GM21619 (cell line): Measurements from ENCODE around the gene NAALADL2.

Source experiments
- ATAC-seq: cut with Tn5 transposase; IDR thresholded peaks from one replicate; pipeline ENCODE4 v1.9.1; 2021; ENCODE audit not compliant: unreplicated experiment

NAALADL2 gene

GRCh38 chr3:175620093-175620492, 761.0 kb downstream of the NAALADL2 start:
- ATAC-seq, result no peak

DNA sequence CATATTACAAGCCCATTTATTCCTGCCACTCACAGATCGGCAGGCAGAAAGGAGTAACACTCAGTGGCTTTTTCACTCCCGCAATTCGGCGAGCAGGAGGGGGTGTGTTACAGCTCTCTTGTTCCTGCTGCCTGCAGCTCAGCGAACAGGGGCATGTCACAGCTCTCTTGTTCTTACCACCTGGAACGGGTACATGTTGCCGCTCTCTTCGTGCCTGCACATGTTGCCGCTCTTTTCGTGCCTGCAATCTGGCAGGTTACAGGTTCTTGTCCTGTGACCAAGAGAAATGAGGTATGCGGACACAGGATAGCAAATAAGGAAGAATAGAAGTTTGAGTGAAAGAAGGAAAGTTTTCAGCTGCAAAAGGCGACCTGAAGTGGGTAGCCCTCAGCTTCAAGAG, 761.4 kb downstream of the NAALADL2 start:
- no peak for ATAC-seq

DNA sequence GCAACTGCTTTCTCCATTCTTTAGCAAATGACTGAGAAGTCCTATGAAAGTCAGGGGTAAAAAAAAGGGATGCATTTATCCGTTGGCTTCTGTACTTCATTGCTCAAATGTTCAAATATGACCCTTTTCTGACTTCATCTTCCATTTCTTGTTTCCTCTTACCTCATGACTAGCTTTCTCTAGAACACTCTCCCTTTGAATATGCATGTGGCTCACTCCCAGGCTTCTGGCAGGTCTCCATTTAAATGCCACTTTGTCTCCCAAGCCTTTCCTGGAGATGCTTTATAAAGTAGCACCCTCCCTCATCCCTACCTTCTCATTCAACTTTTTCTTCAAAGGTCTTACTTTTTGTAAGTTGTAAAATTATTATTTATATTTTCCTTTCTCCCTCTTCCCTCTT, 781.8 kb downstream of the NAALADL2 start:
- no peak for ATAC-seq

DNA sequence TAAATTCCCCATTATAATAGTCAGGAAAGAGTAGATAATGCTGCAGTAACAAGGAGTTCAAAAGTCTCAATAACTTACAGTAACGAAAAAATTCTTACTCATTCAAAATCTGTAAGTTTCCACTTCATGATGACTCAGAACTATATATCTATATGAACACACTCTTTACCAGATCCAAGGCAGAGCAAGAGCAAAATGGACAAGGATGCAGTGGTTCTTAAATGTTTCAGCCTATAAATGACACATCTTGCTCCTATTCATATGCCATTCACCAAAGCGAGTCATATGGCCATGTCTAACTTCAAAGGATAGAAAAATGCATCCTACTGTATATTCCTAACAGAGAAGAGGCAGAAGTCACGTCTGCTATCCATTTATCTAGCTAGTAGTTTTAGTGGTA, 787.7 kb downstream of the NAALADL2 start:
- no peak for ATAC-seq

GRCh38 chr3:175648899-175649298, 789.8 kb downstream of the NAALADL2 start:
- no peak for ATAC-seq

- ATAC-seq, result no peak
Observed at GRCh38 chr3:175651716-175652115, 792.6 kb downstream of the NAALADL2 start.

- ATAC-seq, result no peak
Observed at GRCh38 chr3:175655351-175655750, 796.2 kb downstream of the NAALADL2 start.

GRCh38 chr3:175656461-175656860, 797.3 kb downstream of the NAALADL2 start:
- ATAC-seq, result no peak

DNA sequence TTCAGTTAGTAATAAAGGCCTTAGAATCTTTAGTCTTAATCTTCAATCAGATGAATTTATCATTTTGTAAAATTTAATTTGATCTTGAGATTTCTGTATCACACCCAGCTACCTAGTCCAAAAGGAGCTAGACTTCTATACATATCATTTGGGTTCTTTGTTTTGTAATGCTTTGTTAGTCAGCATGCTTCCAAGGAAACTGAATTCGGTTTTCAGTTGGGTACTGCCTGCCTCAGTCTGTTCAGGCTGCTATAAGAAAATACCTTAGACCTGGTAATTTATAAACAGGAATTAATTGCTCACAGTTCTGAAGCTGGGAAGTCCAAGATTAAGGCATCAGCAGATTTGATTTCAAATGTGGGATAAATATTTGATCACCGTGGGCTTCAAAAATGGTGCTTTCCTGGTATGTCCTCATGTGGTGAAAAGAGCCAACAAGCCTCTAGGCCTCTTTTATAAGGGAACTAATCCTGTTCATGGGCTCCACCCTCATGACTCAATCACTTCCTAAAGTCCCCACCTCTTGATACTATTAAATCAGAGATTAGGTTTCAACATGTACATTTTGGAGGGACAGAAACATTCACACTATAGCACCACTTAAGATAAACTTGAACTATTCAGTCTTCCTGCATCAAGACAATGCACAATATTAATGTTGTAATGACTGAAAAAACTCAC, 800.7 kb downstream of the NAALADL2 start:
- no peak for ATAC-seq

DNA sequence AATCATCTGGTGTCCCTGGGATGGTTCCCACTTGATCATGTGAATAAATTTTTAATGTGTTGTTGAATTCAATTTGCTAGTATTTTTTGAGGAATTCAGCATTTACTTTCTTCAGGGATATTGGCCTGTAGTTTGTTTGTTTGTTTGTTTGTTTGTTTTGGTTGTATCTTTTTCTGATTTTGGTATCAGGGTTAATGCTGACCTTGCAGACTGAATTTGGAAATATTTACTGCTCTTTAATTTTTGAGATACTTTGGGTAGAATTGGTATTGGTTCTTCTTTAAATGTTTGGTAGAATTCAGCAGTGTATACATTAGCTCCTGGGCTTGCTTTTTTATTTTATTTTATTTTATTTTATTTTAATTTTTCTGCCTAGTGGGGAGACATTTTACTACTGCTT, 803.7 kb downstream of the NAALADL2 start:
- no peak for ATAC-seq

DNA sequence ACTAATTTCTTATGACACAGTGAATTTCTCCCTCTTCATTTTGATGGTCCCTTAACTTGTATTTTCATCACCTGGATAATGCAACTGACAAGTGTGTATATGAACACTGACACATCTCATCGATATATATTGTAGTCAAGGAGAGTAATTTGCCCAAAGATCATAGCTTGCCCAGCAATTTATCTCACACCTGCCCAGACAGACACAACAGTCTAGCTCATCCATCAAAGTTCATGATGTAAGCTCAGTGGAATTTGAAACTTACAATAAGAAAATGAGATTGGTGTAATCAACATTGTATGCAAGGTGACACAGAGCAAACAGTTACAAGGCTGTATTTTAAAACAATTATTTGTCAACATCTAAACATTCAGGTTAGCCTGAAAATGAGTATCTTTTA, 805.8 kb downstream of the NAALADL2 start:
- ATAC-seq, result no peak

DNA sequence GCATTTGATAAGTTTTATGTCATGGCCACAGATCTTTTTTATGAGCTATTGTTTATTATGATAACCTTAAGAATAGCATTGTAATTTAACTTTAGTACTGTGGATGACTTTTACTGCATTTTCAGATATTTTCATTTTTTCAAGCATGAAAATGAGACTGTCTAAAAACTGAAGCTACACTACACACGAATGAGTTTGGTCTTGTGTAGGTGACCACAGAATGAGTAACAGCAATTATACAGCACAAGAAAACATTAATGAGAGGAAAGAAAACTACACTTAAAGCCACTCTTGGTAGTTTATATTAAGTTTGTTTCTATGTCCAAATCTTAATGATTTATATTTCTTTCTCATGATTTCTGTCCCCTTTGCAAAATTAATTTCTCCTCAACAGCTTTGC, 809.2 kb downstream of the NAALADL2 start:
- no peak for ATAC-seq

DNA sequence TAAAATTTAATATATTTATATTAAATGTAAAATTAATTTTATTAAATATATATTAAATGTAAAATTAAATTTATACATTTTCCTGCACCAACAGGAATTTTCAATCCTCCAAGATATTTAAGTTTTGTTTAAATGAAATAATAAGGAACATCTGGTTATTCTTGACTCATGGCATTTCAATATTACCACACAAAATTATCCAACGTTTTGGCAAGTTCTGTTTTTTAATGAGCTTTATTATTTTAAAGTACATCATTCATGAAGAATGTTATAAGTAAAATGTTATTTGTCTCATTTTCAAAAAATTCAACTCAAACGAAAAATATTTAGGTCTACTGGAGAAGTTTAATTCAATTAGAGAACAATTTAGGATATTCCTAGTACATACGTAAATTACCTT, 811.4 kb downstream of the NAALADL2 start:
- ATAC-seq, result no peak

DNA sequence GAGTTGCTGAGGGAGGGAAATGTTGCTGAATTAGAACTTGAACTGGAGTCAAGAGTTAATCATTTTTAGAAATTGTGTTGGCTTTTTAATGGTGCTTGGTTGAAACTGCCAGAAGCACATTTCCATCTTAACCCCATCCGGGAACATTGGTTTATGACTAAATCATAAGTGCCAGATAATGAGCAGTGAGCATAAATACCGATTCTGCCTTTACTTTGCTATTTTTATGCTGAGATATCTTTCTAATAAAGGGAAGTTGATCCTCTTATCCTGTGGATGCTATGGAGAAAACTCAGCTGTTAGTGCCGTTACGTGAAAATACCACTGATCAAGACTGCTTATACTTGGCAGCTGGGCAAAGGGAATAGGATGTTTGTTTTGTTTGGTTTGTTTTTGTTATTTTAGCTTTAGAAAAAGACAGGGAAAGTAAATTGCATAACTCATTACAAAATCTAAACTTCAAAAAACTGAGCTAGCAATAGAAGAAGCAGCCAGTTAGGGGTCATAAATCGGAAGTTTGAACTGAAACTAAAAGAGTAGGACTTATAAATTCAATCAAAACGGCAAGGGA, 813.1 kb downstream of the NAALADL2 start:
- no peak for ATAC-seq

- no peak for ATAC-seq
Observed at GRCh38 chr3:175679568-175679967, 820.4 kb downstream of the NAALADL2 start.

GRCh38 chr3:175692256-175692655, 833.1 kb downstream of the NAALADL2 start:
- no peak for ATAC-seq

GRCh38 chr3:175695251-175695650, 836.1 kb downstream of the NAALADL2 start:
- ATAC-seq, result no peak

DNA sequence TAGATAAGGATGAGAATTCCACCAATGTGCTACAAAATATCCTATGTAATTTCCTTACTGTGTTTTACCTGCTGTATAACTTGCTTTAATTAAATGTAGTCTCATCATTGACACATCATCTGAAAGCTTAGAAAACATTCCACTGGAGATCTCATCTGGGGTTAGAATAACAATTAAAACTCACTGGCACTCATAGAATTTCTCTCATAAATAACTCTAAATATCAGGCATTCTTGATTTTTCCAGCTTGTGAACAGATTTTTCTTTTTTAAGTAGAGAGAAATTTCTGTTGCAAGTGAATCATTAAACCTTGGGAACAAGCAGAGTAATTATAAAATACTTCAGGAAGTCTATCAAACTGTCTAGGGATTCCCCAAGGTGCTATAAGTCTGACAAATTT, 843.8 kb downstream of the NAALADL2 start:
- ATAC-seq, result no peak

DNA sequence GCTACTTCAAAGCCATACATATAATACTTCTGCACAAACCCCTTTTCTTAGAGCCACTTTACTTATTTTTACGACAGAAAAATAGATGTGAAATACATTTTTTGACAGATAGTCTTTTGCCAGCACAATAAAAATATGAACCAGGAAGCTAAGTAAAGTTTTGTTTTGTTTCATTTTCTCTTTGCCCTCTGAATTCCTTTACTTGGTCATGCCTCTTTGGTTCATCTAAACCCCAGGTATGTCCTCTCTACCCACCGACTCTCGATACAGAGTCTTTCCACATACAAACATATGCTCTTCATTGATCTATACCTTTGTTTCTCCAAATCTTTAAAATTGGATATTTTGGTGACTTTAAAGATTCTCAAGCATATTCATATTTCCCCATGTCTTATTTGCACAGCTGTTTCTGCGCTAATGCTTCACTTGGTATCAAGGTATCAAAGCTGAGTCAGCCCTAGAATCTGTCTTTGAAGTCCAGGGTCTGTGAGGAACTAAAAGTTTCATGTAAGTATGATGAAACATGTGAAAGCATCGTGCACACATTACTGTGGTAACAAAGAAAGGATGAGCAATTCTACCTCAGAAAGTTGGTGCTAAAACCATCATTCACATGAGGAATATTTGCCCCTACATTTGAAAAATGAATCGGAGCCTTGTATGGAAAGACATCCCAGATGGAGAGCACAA, 845.4 kb downstream of the NAALADL2 start:
- no peak for ATAC-seq

- ATAC-seq, result no peak
Observed at GRCh38 chr3:175713268-175713667, 854.1 kb downstream of the NAALADL2 start.

DNA sequence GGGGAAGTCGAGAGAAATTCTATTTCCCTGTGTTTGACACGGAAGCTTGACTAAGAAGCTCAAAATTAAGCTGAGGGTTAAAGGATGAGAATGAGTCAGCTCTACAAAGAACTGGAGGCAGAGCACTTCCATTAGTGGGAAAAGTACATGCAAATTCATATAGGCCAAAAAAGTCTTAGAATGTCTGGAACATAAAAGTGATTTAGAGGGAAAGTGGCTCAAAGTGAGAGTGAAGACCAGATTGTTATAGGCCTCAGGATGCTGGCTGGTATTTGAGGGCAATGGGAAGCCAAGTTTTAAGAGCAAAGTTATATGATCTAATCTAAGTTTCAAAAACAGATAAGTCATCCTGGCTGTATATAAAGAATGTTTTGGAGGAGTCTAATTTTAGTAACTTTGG, 857.3 kb downstream of the NAALADL2 start:
- no peak for ATAC-seq

GRCh38 chr3:175726228-175726627, 867.1 kb downstream of the NAALADL2 start:
- ATAC-seq, result no peak
